Erythroblast (primary cell): ENCODE data around the gene OPN3.

ENCODE experiments used
- GATA1 ChIP-seq: IDR thresholded peaks from 2 replicates; pipeline ENCODE4 v1.6.1; 2011; ENCODE audit warnings: low read depth, mild to moderate bottlenecking, control low read depth, low read length, moderate library complexity
- POLR2A ChIP-seq: IDR thresholded peaks from 2 replicates; pipeline ENCODE4 v1.6.1; 2011; ENCODE audit warnings: mild to moderate bottlenecking, low read length

DNA sequence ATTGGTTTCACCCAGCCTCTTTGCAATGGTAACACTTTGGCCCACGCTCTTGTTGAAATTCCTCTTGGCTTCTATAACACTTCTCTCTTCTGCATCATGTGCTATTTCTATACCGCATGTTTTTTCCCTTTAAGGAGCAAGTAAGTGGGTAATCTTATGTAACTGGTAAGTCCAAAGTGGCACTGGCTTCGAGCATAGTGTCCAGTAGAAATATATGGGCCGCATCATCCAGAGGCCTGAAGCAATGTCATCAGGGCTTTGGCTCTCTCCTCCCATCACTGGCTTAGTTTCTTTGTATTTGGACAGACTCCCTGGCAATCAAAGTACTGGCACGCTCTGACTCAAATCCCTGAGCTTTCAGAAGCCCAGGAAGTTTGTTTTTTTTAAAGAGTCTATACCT, 17.5 kb downstream of the OPN3 start:
- TF ChIP-seq POLR2A (no peak), GATA1 (no peak)
